ENCODE data around the gene KCNMA1.

KCNMA1 gene

DNA sequence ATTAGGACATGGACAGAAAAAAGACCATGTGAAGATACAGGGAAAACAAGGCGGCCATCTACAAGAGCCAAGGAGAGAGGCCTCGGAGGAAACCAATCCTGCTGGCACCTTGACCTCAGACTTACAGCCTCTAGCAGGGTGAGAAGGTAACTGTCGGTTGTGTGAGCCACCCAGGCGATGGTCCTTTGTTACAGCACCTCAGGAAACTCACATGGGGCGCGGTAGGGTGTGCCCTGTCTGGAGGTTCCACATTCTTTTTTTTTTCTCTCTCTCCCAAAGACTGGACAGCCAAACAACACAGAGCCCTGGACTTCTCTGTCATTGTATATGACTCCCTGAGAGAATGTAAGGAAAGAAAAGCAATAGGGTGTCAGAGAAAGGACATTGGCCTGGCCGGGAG is 163.2 kb downstream of the KCNMA1 start:
- no peak for DNase-seq

DNA sequence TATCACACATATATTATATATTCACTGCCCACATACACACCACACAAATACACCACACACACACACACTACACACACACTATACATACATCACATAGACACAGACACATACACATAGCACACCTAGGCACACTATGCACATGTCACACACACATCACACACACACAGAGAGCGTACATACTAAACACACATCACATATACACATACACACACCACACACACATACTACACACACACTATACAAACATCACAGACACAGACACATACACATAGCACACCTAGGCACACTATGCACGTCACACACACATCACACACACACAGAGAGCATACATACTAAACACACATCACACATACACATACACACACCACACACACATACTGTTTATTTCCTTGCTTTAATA is 165.5 kb downstream of the KCNMA1 start:
- DNase-seq: no peak

DNA sequence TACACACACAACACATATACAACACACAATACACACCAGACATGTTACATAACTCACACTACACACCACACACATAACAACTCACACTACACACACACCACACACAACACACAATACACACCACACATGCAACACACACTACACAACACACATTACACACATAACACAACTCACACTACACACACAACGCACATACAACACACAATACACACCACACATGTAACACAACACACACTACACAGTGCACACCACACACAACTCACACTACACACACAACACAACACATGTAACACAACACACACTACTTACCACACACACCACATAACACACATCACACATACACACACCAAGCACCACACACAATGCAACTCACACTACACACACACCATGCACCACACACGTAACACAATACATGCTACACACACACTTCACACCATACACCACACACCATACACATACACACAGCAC is 166.5 kb downstream of the KCNMA1 start:
- DNase-seq: no peak

DNA sequence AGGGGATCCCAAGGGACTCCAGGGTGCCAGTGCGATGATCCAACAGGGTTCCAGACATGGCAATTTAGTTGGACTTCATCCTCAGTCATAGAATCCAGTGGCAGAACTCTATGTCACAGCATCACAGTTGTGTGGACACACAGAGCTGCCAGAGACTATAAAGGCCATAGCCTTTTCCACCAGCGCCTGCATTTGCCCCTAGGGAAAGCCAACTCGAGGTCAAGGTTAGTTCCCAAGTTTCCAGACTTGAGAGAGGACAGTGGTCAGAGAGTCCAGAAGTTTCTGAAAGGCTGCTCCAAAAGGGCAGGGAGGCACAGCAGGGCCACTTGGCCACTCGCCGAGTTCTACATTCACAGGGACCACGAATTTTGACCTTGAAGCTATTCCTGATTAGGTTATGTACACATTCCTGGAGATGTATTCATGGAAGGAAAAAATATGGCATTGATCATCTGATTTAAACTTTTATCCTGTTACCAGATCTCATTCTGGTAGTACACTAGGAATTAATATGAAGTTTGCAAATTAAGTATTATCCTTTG is 170.1 kb downstream of the KCNMA1 start:
- no peak for DNase-seq

DNA sequence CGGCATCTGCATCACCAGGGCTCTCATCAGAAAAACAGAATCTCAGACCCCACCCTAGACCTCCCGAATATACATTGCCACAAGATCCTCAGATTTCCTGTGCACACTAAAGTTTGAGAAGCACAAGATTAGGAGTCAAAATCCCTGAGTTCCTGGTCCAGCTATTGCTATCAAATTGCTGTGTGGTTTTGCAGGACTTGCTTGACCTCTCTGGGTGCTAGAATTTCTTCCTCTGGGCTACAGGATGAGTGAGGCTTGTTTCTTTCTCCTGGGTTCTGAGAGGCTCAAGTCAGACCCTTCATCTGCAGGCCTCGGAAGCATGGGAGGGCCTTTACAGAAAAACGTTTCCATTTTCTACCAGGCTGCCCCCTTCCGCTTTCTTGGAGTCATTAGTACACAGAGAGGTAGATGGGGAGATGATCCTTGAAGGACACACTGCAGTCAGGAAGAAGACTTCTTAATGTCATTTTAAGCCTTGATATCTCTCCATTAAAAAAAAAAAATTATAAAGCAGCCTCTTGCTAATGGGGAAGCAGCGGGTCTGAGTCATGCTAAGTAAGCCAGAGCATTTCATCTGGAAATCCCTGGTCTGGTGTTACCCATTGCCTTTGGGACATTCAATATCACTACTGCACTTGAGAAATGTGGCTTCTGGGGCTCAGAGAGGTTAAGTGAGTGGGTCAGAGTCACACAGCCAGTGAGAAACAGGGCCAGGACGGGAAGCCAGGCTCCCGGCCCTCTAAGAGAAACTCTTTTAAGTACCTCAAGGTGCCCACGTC is 173.5 kb downstream of the KCNMA1 start:
- DNase-seq: no peak

DNA sequence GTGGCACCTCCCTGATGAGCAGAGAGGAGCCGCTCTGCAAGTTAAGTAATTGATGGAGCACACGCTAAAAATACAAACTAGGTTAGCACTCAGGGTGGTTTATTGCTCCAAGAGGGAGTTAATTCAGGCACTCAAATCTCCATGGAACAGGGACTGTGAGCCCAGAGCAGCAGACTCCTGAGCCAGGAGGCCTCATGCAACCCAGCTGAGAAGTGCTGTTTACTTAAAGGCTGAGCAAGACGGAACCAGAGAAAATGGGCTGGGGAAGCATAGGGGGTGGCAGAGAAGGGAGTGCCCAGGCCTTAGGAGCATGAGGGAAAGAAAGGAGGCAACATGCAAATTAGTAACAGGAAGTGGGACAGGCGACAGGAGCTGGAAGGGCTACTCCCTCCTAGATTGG is 174.1 kb downstream of the KCNMA1 start:
- DNase-seq: no peak

DNA sequence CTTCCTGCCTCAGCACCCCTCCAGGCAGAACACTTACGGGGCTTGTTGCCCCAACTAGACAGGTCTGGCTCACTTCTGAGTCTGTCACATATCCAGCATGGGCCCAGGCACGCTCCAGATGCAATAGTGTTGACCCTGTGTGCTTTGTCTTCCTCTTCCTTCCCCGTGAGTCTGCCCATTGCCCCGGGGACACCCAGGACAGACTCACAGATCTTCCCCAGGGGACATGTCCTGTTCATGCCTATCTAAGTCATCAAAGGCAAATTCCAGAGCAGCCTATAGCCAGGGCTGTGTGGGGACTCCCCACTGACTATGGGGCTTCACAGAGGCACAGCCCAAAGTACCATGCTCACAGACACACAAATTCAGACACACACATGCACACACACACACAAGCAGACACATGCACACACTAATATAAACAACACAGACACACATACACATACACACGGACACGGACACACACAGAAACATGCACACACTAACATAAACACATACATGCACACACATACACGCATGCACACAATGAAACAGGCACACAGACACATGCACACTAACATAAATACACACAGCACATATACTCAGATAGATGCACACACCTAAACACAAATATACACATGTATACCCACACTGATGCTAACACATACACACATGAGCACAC is 175.8 kb downstream of the KCNMA1 start:
- DNase-seq: no peak

DNA sequence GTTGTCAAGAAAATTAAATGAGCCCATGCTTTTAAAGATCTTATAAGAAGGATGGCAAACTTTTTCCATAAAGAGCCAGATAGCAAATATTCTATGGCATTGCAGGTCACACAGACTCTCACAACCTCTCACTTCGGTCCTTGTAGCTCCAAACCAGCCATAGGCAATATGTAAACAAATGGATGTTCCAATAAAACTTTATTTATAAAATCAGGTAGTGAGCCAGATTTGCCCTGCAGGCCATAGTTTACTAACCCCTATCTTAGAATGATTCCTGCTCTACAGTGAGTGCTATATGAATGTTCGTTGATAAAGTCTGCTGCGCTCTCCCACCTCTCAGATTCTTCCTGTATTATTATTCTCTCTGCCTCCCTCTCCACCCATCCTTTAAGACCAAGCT is 177.7 kb downstream of the KCNMA1 start:
- DNase-seq: no peak

DNA sequence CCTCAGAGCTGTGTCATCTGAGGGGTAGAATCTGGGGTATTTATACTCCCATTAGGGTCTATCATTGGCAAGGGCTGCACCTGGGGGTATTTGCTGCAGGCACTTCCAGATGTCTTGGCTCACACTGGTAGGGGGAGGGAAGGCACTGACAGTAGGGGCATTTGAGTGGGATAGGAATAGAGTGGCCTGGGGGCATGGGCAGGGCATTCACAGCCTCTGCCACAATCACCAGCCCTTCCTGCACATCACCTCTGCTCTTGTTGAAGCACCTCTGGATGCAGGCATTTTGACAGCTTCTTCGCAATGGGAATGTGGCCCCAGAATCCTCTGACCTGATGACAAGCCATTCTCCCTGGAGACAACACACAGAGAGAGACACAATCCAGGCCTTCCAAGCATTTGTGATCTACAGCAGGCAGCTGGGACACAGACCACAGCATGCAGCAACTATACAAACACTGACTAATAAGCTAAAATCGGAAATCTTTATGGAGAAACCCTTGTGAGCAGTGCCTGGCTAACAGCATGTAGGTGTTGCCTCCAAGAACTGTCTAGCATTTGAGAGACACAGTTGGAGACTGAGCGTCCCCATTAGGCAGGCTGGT is 178.5 kb downstream of the KCNMA1 start:
- DNase-seq: no peak

DNA sequence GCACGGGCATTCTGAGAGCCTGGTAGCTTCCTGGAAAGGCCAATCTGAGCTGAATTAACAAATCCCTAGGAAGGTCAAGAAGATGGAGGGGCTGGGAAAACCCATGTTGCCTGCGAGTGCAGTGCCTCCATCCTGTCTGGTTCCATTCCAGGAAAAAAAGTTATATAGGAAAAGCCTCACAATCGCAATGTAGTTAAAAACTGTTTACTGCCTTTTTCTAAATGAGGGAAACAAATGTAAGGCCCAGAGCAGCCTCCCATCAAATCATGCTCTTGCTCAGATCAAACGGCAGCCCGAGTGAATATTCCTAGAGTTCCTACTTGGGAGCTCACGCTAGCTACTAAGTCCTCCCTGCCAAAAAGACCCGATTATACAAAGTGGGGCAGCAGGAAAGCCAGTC is 179.9 kb downstream of the KCNMA1 start:
- DNase-seq: no peak

DNA sequence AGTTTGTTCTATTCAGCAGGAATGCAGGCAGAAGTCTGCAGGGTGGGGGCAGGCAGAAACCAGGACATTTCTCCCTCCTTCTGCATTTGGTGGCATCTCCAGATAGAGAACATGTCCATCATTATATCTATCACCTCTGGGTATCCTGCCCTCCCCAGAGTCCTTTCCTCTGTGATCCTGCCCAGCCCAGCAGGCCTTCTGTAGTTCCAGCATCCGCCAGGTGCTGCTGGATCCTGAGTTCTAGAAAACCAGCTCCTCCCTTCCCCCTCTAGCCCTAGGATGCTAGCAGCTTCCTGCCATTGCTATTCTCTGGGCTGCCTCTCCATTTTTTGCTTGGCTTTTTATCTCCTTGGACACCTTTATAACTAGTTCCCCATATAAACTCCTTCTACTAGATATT is 180.3 kb downstream of the KCNMA1 start:
- DNase-seq: no peak

DNA sequence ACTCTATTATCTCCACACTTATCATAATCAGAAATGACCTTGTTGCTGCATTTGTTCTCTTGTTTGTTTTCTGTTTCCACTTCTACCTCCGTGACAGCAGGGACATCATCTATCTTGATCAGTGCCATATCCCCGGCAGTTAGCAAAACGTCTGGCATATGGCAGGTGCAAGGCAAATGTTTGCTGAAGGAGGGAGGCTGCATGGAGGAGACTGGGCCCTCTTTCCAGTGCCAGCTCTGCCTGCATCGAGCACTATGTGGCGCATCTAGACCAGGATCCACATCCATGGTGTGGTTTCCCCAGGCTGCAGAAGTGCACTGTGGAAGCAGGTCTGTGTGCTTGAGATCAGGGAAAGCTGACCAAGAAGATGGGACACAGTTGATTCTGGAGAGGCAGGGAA is 181.2 kb downstream of the KCNMA1 start:
- DNase-seq: no peak

DNA sequence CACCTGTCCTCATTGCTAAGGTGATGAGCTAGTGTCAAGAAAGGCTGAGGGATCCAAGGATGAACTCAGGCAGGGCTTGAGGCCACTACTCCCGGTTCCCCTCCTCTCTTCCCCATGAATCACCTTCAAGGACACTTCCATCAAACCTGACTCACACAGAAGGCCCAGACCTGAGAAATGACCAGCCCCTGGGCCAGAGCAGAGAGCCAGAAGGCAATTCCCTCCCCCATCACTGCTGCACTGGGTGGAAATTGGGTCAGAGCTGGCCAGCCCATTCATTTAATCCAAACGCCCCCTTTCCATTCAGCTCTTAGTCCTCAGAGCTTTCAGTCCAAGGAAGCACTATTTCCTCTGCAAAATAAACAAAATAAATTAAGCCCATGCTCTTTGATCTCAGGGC is 182.0 kb downstream of the KCNMA1 start:
- no peak for DNase-seq

DNA sequence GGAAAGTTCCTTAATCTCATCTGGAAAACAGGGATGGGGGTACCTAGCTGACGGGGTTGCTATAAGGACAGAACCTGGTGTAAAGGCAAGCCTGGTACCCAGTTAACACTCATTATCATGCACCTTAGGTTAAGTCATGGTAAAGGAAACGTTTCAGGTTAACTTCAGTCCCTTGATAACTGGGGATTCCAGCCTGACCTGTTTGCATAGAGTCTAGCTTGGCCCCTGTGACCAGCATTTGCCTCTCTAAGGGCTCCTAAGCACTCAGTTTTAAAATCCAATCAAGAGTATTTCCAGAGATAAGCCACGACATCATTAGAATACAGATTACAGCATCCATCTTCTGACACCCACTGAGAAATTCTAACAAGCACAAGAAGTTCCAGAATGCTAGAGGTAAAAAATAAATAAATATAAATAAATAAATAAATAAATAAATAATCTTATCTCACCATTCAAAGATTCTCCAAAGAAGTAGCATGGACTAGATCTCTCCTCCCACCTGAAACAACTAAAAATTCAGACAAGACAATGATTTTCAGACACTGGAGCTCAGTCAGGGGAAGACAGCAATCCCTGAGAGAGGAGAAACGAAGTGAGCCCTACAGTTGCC is 184.6 kb downstream of the KCNMA1 start:
- no peak for DNase-seq

DNA sequence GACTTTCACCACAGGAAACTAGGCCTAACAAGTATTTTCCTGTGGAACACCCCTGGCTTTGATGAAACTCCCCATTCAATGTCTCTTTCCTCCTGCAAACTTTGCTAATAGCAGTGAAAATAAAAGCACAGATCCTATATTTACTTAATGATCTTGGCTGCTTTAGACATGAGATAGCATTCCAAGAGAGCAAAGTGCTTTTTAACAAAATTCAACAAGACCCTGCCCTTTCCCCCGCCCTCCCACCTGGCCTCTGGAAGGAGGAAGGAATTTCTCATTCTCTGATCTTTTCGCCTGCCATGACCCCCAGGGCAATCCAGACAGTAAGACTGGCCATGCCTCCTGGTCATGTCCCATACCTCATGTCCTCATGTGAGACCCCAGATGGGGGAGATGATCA is 185.7 kb downstream of the KCNMA1 start:
- DNase-seq: no peak

DNA sequence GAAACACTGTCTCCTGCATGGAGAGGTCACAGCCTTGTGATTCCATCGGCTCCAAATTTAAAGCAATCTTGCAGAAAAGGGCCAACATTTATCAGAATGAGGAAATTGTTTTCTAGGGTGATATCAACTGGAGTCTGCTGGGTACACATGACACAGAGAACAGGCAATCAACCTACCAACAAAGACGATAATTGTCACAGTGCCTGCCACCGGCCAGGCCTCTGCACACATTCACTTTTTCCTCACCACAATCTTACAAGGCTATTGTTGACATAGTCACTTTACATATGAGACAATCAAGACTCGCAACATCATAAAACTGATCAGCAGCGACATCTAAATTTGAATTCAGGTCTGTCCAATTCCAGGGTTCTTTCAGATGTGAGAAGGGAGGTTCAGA is 189.4 kb downstream of the KCNMA1 start:
- DNase-seq: no peak

DNA sequence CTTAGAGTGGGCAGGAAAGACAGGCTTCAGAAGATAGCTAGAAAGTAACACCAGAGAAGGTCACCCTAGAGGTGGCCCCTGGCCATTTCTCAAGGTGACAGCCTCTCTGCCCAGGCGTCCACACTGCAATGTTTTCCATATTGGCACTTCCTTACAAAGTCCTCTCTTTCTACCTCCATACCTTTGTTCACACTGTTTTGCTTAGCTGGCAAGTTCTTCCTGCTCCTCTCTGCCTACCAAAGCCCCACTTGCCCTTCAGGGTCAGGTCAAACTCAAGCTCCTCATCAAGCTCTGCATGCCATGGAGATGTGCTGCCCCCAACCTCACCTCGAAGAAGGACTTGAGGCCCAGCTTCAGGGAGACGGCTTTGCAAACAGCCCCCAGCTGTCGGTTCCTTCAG is 190.9 kb downstream of the KCNMA1 start:
- DNase-seq: no peak

DNA sequence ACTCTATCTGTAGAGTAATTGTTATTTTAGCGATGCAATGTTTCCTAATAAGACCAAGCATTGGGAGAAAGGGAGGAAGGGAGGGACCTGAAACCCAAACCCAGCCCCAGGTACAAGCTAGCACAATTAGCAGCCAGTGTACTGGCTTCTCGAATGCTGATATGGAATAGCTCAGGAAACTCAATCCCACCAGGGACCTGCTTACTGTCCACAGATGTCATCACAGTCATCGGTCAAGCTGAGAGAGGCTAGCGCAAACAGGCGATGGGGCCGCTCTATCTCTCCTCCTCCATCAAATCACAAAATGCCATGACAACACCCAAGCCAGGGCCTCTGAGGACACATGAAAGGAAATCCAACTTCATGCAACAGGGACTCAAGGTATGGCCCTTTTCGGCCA is 192.1 kb downstream of the KCNMA1 start:
- no peak for DNase-seq

DNA sequence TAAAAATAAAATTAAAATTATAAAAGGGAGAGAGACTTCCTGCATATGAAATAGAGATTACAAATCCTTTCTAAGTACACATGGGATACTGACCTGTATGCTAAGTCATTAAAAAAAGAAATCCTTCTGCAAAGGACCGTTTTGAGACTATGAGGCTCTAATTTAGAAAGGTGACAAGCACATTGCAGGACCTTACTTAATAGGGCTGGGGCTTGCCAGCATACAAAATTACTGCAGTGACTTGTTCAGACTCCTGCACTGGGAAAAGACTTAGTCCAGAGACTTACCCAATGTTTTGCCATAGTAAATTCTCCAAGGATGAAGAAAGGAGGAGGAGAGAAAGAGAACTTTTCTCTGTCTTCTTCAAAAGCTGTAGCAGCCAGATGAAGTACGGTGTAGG is 193.6 kb downstream of the KCNMA1 start:
- no peak for DNase-seq

DNA sequence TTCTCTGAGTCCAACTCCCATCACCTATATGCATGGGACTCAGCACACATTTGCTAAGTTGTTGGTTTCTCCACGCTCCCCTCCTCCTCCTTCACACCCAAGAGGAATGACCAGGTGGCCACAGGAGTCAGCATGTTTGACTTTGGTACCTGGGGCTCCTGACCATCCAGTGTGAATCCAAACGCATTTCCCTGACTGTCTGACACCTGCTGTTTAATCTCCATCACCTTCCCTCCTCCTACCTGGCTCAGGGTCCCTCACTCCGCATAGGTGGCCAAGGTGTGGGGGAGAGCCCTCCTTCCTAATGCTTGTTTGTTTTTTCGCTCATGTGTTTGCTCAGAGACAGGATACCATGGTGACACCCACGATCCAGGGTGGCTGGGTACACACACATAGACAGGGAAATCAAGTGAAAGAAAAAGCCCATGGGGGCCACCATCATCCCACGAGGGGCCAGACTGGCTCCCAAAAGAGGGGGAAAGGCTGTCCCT is 194.9 kb downstream of the KCNMA1 start:
- DNase-seq: no peak

DNA sequence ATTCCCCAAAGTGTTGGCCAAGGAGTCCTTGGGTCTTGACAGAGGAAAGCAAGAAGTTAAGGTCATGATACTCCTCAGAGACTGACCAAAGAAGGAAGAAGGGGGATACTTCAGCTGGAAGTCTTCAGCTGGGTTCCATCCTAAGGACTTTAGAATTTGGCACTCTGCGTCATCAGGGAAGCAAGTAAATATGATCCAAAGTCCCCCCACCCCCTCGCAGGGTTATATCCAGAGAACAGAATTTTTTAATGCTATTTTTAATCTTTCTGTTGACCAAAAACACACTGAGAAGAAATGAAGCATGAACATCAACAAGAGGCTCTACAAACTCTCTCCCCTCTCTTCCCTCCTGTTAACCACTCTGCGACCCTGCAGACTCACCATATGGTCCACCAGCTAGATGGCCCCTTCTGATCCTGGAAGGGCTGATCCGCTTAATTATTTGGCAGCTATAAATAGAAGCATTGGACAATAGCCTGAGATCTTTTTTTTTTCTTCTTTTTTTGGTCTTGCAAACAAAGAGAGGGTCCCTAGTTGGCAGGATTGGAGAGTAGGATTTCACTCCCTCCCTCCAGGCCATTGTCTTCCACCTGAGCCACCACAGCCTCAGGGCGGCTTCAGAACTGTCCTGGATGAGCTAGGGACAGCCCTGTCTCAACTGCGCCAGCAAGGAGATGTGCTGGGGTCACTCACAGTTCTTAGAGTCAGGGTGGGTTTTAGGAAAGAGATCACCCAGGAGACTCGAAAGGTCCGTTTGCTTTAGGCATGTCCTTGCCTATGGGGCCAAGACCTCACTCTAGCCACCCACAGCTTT is 196.0 kb downstream of the KCNMA1 start:
- DNase-seq: no peak

DNA sequence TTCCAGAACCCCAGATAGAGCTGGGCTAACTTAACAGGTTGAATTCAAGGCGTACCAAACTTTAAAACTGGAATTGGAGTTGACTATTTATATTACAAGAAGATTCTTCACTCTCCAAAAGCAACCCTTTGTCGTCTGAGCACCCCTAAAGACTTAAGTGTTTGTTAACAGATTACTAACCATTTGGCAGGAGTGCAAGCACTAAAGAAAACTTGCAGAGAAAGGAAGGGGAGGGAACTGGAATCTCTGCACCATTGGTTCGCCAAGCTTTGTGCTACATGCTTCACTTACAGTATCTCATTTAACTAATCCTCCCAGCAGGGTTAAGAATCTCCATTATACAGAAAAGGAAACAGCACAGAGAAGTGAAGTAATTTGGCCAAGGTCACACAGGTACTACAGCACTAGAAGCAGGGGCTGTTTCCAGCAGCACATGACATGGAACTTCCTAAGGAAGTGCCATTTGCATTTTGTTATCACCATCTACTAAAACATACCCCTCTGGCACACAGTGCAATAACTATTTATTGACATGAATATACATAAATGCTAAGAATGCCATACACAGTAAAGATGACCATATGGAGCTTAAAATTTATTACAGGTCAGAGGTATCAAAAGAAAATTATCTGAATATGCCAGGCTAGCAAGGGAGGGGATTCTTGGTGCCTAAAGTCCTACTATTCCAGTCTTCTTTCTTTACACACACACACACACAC is 201.2 kb downstream of the KCNMA1 start:
- DNase-seq: no peak
